LoVo (cell line): ENCODE data around the gene TUBG1.
"Not testable (repeated sequence)": the region's sequence is repeated elsewhere in the genome, so short reads cannot be mapped to it uniquely, and the experiment has no call there.

Source experiments
- DNase-seq: peaks from one replicate; pipeline ENCODE4 v3.0.0-alpha.2; 2016; ENCODE audit warnings: low spot score

The TUBG1 gene

GRCh38 chr17:42579794-42580551 is 29.5 kb upstream of the TUBG1 start:
- DNase-seq: no peak

GRCh38 chr17:42581744-42582270 is 27.7 kb upstream of the TUBG1 start:
- no peak for DNase-seq

GRCh38 chr17:42584880-42585279 is 24.6 kb upstream of the TUBG1 start:
- DNase-seq: no peak

- no peak for DNase-seq
Measured at GRCh38 chr17:42585353-42585752, 24.1 kb upstream of the TUBG1 start.

- DNase-seq: no peak
Measured at GRCh38 chr17:42586514-42587230, 22.8 kb upstream of the TUBG1 start.

- DNase-seq: no peak
Measured at GRCh38 chr17:42590886-42591285, 18.6 kb upstream of the TUBG1 start.

GRCh38 chr17:42591411-42591810 is 18.1 kb upstream of the TUBG1 start:
- DNase-seq: no peak

GRCh38 chr17:42596386-42596785 is 13.1 kb upstream of the TUBG1 start:
- DNase-seq: no peak

GRCh38 chr17:42598905-42599304 is 10.6 kb upstream of the TUBG1 start:
- no peak for DNase-seq

- DNase-seq: no peak
Measured at GRCh38 chr17:42603318-42603717, 6.2 kb upstream of the TUBG1 start.

- no peak for DNase-seq
Measured at GRCh38 chr17:42607769-42608168, 1.7 kb upstream of the TUBG1 start.

GRCh38 chr17:42608305-42609181 is 940 bp upstream of the TUBG1 start:
- no peak for DNase-seq

GRCh38 chr17:42609814-42610801 is 625 bp downstream of the TUBG1 start:
- not testable (repeated sequence) for DNase-seq

GRCh38 chr17:42612013-42612412 is 2.5 kb downstream of the TUBG1 start:
- DNase-seq: no peak

GRCh38 chr17:42613699-42614295 is 4.3 kb downstream of the TUBG1 start:
- no peak for DNase-seq

GRCh38 chr17:42617956-42618431 is 8.5 kb downstream of the TUBG1 start:
- no peak for DNase-seq

GRCh38 chr17:42618442-42619150 is 9.1 kb downstream of the TUBG1 start:
- DNase-seq: peak; percentile 8

GRCh38 chr17:42621987-42622386 is 12.5 kb downstream of the TUBG1 start:
- not testable (repeated sequence) for DNase-seq

GRCh38 chr17:42623271-42623670 is 13.8 kb downstream of the TUBG1 start:
- no peak for DNase-seq
